HepG2 (cell line): ENCODE measurements around the gene SLC22A15. TPM values are rescaled to one million over a fixed set of nuclear protein-coding genes. Genes with fewer than 3 reads are reported as not detected.

Experiments used
- ATAC-seq: fragments of 200-7000 bp; cut with Tn5 transposase; 3 replicates; pipeline ENCODE4 v1.9.1; 2020; ENCODE audit warnings: mild to moderate bottlenecking, moderate library complexity
- BruUV-seq: library from RNA; stranded (reverse); fragments of 400-500 nt; replicated peaks from 2 replicates; lab custom pipeline; 2021; lab: Mats Ljungman, UMichigan
- CTCF ChIA-PET: fragments of 300-600 bp; formaldehyde crosslinking; extraction: SDS; loops from one replicate; lab custom pipeline; 2021; ENCODE audit warnings: low total read pairs, inconsistent platforms, low intra/inter-chr PET ratio; lab: Yijun Ruan, JAX
- POLR2A ChIA-PET: fragments of 350-600 bp; sonication (Branson Sonifier 250); formaldehyde crosslinking; loops from one replicate; lab custom pipeline; 2020; ENCODE audit warnings: antibody characterized with exemption, inconsistent platforms; lab: Yijun Ruan, JAX
- DNase-seq: peaks from one replicate; pipeline ENCODE4 v3.0.0-alpha.2; 2015; ENCODE audit warnings: low spot score
- FAIRE-seq: peaks from 3 replicates; lab custom pipeline; 2011; peaks lifted over from hg19 to GRCh38; lab: Jason Lieb, UNC
- H2AFZ ChIP-seq: one replicate; pipeline ENCODE4 v1.6.1; 2011; ENCODE audit warnings: low read length, inconsistent platforms
- H3K27ac ChIP-seq: fragments of 300-600 bp; 3 replicates; pipeline ENCODE4 v1.8.0; 2011; ENCODE audit warnings: mixed run types, mild to moderate bottlenecking, mixed read lengths, low read length, inconsistent platforms; ENCODE audit not compliant: insufficient read depth; ENCODE audit errors: extremely low read length
- H3K27me3 ChIP-seq, 2 experiments: fragments of 200-600 bp in 1 of 2; 2 replicates in 1 of 2; 3 replicates in 1 of 2; pipeline versions ENCODE4 v1.6.0 to v1.8.0; 2011; ENCODE audit warnings: low read length in 2 of 2, mild to moderate bottlenecking in 2 of 2, moderate library complexity in 2 of 2, inconsistent platforms in 1 of 2; ENCODE audit not compliant: insufficient read depth in 2 of 2, control insufficient read depth in 1 of 2
- H3K36me3 ChIP-seq, 2 experiments: fragments of 200-600 bp in 1 of 2; replicated peaks in 1 of 2; 2 replicates in 1 of 2; 3 replicates in 1 of 2; pipeline versions ENCODE4 v1.5.1 to v1.8.0; 2011; ENCODE audit warnings: low read length in 2 of 2, inconsistent platforms in 1 of 2; ENCODE audit not compliant: insufficient read depth in 2 of 2, control insufficient read depth in 1 of 2
- H3K4me1 ChIP-seq: 2 replicates; pipeline ENCODE4 v1.5.1; 2012; ENCODE audit warnings: low read length, inconsistent platforms; ENCODE audit not compliant: insufficient read depth
- H3K4me2 ChIP-seq: 2 replicates; pipeline ENCODE4 v1.6.0; 2011; ENCODE audit warnings: low read depth, low read length, inconsistent platforms
- H3K4me3 ChIP-seq, 3 experiments: fragments of 200-600 bp in 1 of 3; sonication (generic), shearing (Covaris generic) in 1 of 3; replicated peaks in 1 of 3; 2 replicates each; pipeline ENCODE4 v1.5.1; 2011 to 2016; ENCODE audit warnings: low read length in 3 of 3, inconsistent platforms in 2 of 3, low read depth in 2 of 3, mild to moderate bottlenecking in 2 of 3, control low read depth in 1 of 3, mixed read lengths in 1 of 3; ENCODE audit not compliant: insufficient read depth in 1 of 3
- H3K79me2 ChIP-seq: one replicate; pipeline ENCODE4 v1.6.1; 2011; ENCODE audit warnings: low read length, inconsistent platforms; ENCODE audit not compliant: insufficient read depth
- H3K9ac ChIP-seq: 2 replicates; pipeline ENCODE4 v1.6.0; 2011; ENCODE audit warnings: mild to moderate bottlenecking, low read depth, low read length, inconsistent platforms; ENCODE audit not compliant: insufficient read depth
- H3K9me3 ChIP-seq: 2 replicates; pipeline ENCODE4 v1.5.1; 2012; ENCODE audit warnings: mild to moderate bottlenecking, low read length
- H4K20me1 ChIP-seq: 2 replicates; pipeline ENCODE4 v1.6.0; 2011; ENCODE audit warnings: inconsistent platforms, mild to moderate bottlenecking, low read length, moderate library complexity; ENCODE audit not compliant: insufficient read depth
- DMAP1 ChIP-seq: IDR thresholded peaks from 2 replicates; pipeline ENCODE4 v1.6.1; 2016
- HMG20B ChIP-seq: conservative IDR thresholded peaks from 2 replicates; pipeline ENCODE4 v1.6.1; 2016; ENCODE audit warnings: missing genetic modification reagents, missing compliant biosample characterization
- RFX5 ChIP-seq: IDR thresholded peaks from 2 replicates; pipeline ENCODE4 v1.6.1; 2011; ENCODE audit warnings: low read depth, low read length, improper control_type of control experiment
- SIN3A ChIP-seq: IDR thresholded peaks from 2 replicates; pipeline ENCODE4 v1.6.1; 2011; ENCODE audit warnings: low read depth, mild to moderate bottlenecking, control low read depth, low read length, borderline replicate concordance
- ZFP36L2 ChIP-seq: sonication (generic); formaldehyde crosslinking; IDR thresholded peaks from 2 replicates; pipeline ENCODE4 v1.4.0; 2020; ENCODE audit warnings: missing genetic modification reagents
- ZNF12 ChIP-seq: sonication (generic); formaldehyde crosslinking; IDR thresholded peaks from 2 replicates; pipeline ENCODE4 v1.5.0; 2020; ENCODE audit warnings: missing genetic modification reagents
- ZNF142 ChIP-seq: sonication (generic); formaldehyde crosslinking; IDR thresholded peaks from 2 replicates; pipeline ENCODE4 v1.4.0; 2020; ENCODE audit warnings: missing genetic modification reagents
- ZNF737 ChIP-seq: sonication (generic); formaldehyde crosslinking; IDR thresholded peaks from 2 replicates; pipeline ENCODE4 v1.5.0; 2020; ENCODE audit warnings: missing genetic modification reagents, mild to moderate bottlenecking, borderline replicate concordance
- ZNF782 ChIP-seq: sonication (generic); formaldehyde crosslinking; IDR thresholded peaks from 2 replicates; pipeline ENCODE4 v1.4.0; 2020; ENCODE audit warnings: missing genetic modification reagents, mild to moderate bottlenecking, borderline replicate concordance
- ZNF891 ChIP-seq: sonication (generic); formaldehyde crosslinking; IDR thresholded peaks from 2 replicates; pipeline ENCODE4 v1.5.0; 2020; ENCODE audit warnings: mild to moderate bottlenecking, missing genetic modification reagents
- WGBS: methylation state at CpG from one replicate; pipeline ENCODE4 v1.1.6; 2017; ENCODE audit warnings: low lambda C conversion rate; 5-methylcytosine and 5-hydroxymethylcytosine counted together
- in situ Hi-C: cut with HindIII; loops from 2 replicates; pipeline ENCODE4 v1.10.0; 2017; ENCODE audit warnings: low pct_unique_long_range_greater_than_20kb; ENCODE audit not compliant: extremely low pct_ligation_motif_present
- intact Hi-C: fragments of 100-400 bp; cut with micrococcal nuclease; formaldehyde crosslinking; loops from one replicate; pipeline ENCODE4 v1.10.0; 2022; ENCODE audit not compliant: unreplicated experiment
- polyA plus RNA-seq, 8 experiments: library from polyadenylated mRNA; depleted of rRNA in 3 of 8; stranded (reverse) in 7 of 8; unstranded in 1 of 8; fragments of >200 nt; fragmentation: Illumina TruSeq in 4 of 8; extraction: Trizol in 4 of 8; gene quantifications; 2 replicates each; pipeline versions ENCODE4 v1.2.1 to v1.2.3, GENCODE V29; 2011 to 2016; ENCODE audit warnings: low read depth in 4 of 8, missing spikeins in 1 of 8, mixed read lengths in 1 of 8; ENCODE audit not compliant: insufficient read depth in 1 of 8
- total RNA-seq, 5 experiments: library from RNA; depleted of rRNA; stranded (reverse); fragments of >200 nt; fragmentation: Illumina TruSeq; extraction: Trizol; gene quantifications; 2 replicates each; pipeline ENCODE4 v1.2.3, GENCODE V29; 2016; ENCODE audit warnings: low read depth in 1 of 5
- TF ChIP-seq, protein P1 (sequence below): sonication (generic); formaldehyde crosslinking; IDR thresholded peaks from 2 replicates; pipeline ENCODE4 v1.8.0; 2023; ENCODE audit warnings: mild to moderate bottlenecking, missing genetic modification reagents

Gene SLC22A15
- total and polyA plus RNA-seq, 2 of the 13 experiments (the other 11 are each of a cell fraction or from before 2014, with no cell fraction given) = 0.24 to 1.7 TPM

- no peak for ATAC-seq
- FAIRE-seq = no peak
- ChIA-PET CTCF (no interaction called here), POLR2A (no interaction called here)
- TF ChIP-seq SIN3A (no peak), ZNF782 (CRISPR knock-in tag) (no peak)
- TF ChIP-seq, protein P1, sequence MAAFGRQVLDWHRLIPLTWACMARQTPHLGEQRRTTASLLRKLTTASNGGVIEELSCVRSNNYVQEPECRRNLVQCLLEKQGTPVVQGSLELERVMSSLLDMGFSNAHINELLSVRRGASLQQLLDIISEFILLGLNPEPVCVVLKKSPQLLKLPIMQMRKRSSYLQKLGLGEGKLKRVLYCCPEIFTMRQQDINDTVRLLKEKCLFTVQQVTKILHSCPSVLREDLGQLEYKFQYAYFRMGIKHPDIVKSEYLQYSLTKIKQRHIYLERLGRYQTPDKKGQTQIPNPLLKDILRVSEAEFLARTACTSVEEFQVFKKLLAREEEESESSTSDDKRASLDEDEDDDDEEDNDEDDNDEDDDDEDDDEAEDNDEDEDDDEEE (CRISPR knock-in tag) = no peak
- H3K4me2 ChIP-seq = no peak overlapping the region
- no peaks in the 10 kb centered on the region for H3K9me3 ChIP-seq
- peaks cover 0 to 5% of the 10 kb centered on the region in 2 experiments; a peak in 4 of 5 replicates for H3K27me3 ChIP-seq
- intact Hi-C loops (no loop called here), in situ Hi-C loops (no loop called here)
- H3K4me3 ChIP-seq = no peak overlapping the region
- no peak for DNase-seq
- no peaks in the 10 kb centered on the region for H3K4me1 ChIP-seq
- H3K79me2 ChIP-seq = no peaks in the 10 kb centered on the region
- H3K36me3 ChIP-seq = no peaks in the 10 kb centered on the region
- 72% methylated on average over 5 of the region's 5 CpGs for WGBS
- H2AFZ ChIP-seq = no peak overlapping the region
- BruUV-seq = no TSS peak
- no peak overlapping the region for H3K27ac ChIP-seq
- H4K20me1 ChIP-seq = no peaks in the 10 kb centered on the region
- no peak overlapping the region for H3K9ac ChIP-seq
Observed at GRCh38 chr1:115929881-115930280, 46.4 kb upstream of the SLC22A15 start.

DNA sequence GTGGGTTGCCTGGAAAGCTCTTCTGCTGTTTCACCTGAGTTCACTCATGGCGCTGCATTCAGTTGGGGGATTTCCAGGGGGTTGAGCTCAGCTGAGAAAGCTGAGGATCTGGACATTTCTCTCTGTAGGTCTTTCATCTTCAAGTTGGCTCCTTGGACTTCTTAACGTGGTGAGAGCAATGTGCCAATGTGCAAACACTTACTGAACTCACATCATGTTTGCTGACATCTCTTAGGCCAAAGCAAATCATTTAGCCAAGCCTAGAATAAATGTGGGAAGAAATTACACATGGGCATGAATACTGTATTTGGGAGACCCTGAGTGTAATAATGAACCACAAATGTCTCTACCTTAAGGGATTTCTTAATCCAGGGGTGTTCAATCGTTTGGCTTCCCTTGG lies 42.7 kb upstream of the SLC22A15 start:
- Histone ChIP-seq H3K4me3 (no peak overlapping the region), H3K27ac (no peak overlapping the region), H3K36me3 (no peaks in the 10 kb centered on the region), H3K9me3 (no peaks in the 10 kb centered on the region), H3K4me1 (no peaks in the 10 kb centered on the region), H3K9ac (no peak overlapping the region), H3K79me2 (no peaks in the 10 kb centered on the region), H2AFZ (no peak overlapping the region), H3K4me2 (no peak overlapping the region), H4K20me1 (no peaks in the 10 kb centered on the region), H3K27me3 (no peaks in the 10 kb centered on the region; a peak in 2 of 5 replicates)
- intact Hi-C loops (no loop called here), in situ Hi-C loops (no loop called here)
- POLR2A ChIA-PET = no interaction called here
- no peak for ATAC-seq
- FAIRE-seq = no peak
- CTCF ChIA-PET = no interaction called here
- 18% methylated on average over 3 of the region's 3 CpGs for WGBS
- no peak for DNase-seq
- no TSS peak for BruUV-seq
- no peak for TF ChIP-seq ZNF891 (CRISPR knock-in tag)
- no peak for TF ChIP-seq ZFP36L2 (CRISPR knock-in tag)
- no peak for TF ChIP-seq DMAP1 (CRISPR knock-in tag)
- TF ChIP-seq ZNF737 (CRISPR knock-in tag) = no peak
- TF ChIP-seq HMG20B = no peak
- TF ChIP-seq RFX5 = no peak
- TF ChIP-seq ZNF142 = no peak
- TF ChIP-seq ZNF12 = no peak
